SK-N-SH treated with all-trans-retinoic acid at 6 μM for 48 hours (cell line): ENCODE results near the gene KIF18B.

Source experiments
- PPARA ChIP-seq: fragments of 250-450 bp; sonication (Bioruptor Pico); IDR thresholded peaks from 2 replicates; pipeline ENCODE4 v1.5.0; 2020; ENCODE audit warnings: mild to moderate bottlenecking, borderline replicate concordance
- SNAI2 ChIP-seq: fragments of 250-450 bp; sonication (Bioruptor Pico); IDR thresholded peaks from 2 replicates; pipeline ENCODE4 v1.5.0; 2020; ENCODE audit warnings: mild to moderate bottlenecking, moderate library complexity
- ZNF565 ChIP-seq: fragments of 450-650 bp; formaldehyde crosslinking; conservative IDR thresholded peaks from 2 replicates; pipeline ENCODE4 v1.5.0; 2020; ENCODE audit warnings: low read depth, mild to moderate bottlenecking, moderate library complexity
- ZNF8 ChIP-seq: fragments of 450-650 bp; formaldehyde crosslinking; IDR thresholded peaks from 2 replicates; pipeline ENCODE4 v1.5.0; 2020; ENCODE audit warnings: mild to moderate bottlenecking, moderate library complexity
- TF ChIP-seq, protein P1 (sequence below): fragments of 250-450 bp; sonication (Bioruptor Pico); IDR thresholded peaks from 2 replicates; pipeline ENCODE4 v1.5.1; 2020; ENCODE audit warnings: low read depth, mild to moderate bottlenecking, moderate library complexity

DNA sequence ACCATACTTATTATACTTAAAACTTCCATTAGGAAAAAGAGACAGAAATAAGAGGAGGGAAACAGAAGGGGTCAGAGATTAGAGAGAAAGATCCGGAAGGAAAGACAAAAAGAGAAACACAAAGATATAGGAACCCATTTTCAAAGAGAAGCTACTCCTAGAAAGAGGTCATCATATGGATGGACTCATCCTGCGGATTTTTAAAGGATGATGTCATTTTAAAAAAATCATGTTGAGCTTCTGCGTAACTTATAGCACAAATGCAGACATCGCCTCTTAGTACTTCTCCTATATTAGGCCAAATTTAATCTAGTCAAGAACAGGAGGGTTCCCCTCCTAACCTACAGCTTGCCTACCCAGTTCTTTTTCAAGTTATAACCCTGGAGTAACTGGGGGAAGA, 66.4 kb downstream of the KIF18B start:
- TF ChIP-seq SNAI2: no peak
- TF ChIP-seq ZNF8 (CRISPR knock-in tag): no peak
- no peak for TF ChIP-seq ZNF565 (CRISPR knock-in tag)
- TF ChIP-seq, protein P1, sequence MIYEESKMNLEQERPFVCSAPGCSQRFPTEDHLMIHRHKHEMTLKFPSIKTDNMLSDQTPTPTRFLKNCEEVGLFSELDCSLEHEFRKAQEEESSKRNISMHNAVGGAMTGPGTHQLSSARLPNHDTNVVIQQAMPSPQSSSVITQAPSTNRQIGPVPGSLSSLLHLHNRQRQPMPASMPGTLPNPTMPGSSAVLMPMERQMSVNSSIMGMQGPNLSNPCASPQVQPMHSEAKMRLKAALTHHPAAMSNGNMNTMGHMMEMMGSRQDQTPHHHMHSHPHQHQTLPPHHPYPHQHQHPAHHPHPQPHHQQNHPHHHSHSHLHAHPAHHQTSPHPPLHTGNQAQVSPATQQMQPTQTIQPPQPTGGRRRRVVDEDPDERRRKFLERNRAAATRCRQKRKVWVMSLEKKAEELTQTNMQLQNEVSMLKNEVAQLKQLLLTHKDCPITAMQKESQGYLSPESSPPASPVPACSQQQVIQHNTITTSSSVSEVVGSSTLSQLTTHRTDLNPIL (CRISPR knock-in tag): no peak
- TF ChIP-seq PPARA (CRISPR knock-in tag): no peak
